Measurements from ENCODE around the gene WDR81.
"Not testable (repeated sequence)": the region's sequence is repeated elsewhere in the genome, so short reads cannot be mapped to it uniquely, and the experiment has no call there.

WDR81 gene

GRCh38 chr17:1732241-1732832 lies 7.8 kb downstream of the WDR81 start:
- no peak for DNase-seq

GRCh38 chr17:1732833-1733321 lies 8.4 kb downstream of the WDR81 start:
- DNase-seq: no peak

- DNase-seq: no peak
Observed at GRCh38 chr17:1733759-1734158, 9.3 kb downstream of the WDR81 start.

- DNase-seq: no peak
Observed at GRCh38 chr17:1735418-1735817, 10.9 kb downstream of the WDR81 start.

- no peak for DNase-seq
Observed at GRCh38 chr17:1735834-1736347, 11.4 kb downstream of the WDR81 start.

GRCh38 chr17:1736348-1737281 lies 12.1 kb downstream of the WDR81 start:
- DNase-seq: peak; percentile 77

GRCh38 chr17:1737531-1738291 lies 13.2 kb downstream of the WDR81 start:
- no peak for DNase-seq

- DNase-seq: not testable (repeated sequence)
Observed at GRCh38 chr17:1741899-1742298, 17.4 kb downstream of the WDR81 start.

GRCh38 chr17:1742371-1743087 lies 18.0 kb downstream of the WDR81 start, which contains the start of gene SERPINF2:
SERPINF2 (plus strand) TSS chr17:1742871; CDS start chr17:1744996, 2,125 bp downstream.
- DNase-seq: no peak

- DNase-seq: no peak
Observed at GRCh38 chr17:1743088-1743439, 18.6 kb downstream of the WDR81 start.

GRCh38 chr17:1744551-1745512 lies 20.3 kb downstream of the WDR81 start:
- DNase-seq: no peak

- no peak for DNase-seq
Observed at GRCh38 chr17:1745513-1746020, 21.1 kb downstream of the WDR81 start.

- DNase-seq: no peak
Observed at GRCh38 chr17:1746975-1747543, 22.6 kb downstream of the WDR81 start.

GRCh38 chr17:1750628-1751027 lies 26.1 kb downstream of the WDR81 start:
- DNase-seq: no peak

- no peak for DNase-seq
Observed at GRCh38 chr17:1752425-1753262, 28.1 kb downstream of the WDR81 start.

- DNase-seq: no peak
Observed at GRCh38 chr17:1753767-1754429, 29.4 kb downstream of the WDR81 start.

GRCh38 chr17:1754430-1755112 lies 30.1 kb downstream of the WDR81 start:
- no peak for DNase-seq

- DNase-seq: no peak
Observed at GRCh38 chr17:1755252-1755826, 30.8 kb downstream of the WDR81 start.

All from kidney glomerular epithelial cell (primary cell).